LNCaP clone FGC (cell line): Measurements from ENCODE around the gene CCDC159.
"Not testable (repeated sequence)": the region's sequence is repeated elsewhere in the genome, so short reads cannot be mapped to it uniquely, and the experiment has no call there.

Experiments used
- DNase-seq: peaks from one replicate; pipeline ENCODE4 v3.0.0-alpha.2; 2011; ENCODE audit warnings: low read depth
- H3K4me3 ChIP-seq: 2 replicates; pipeline ENCODE4 v1.5.1; 2011; ENCODE audit warnings: mild to moderate bottlenecking, low read depth, low read length, control low read depth
- CTCF ChIP-seq: IDR thresholded peaks from 2 replicates; pipeline ENCODE4 v1.5.1; 2012; ENCODE audit warnings: mild to moderate bottlenecking; ENCODE audit not compliant: control insufficient read depth, insufficient read depth; ENCODE audit errors: extremely low read depth

The CCDC159 gene

DNA sequence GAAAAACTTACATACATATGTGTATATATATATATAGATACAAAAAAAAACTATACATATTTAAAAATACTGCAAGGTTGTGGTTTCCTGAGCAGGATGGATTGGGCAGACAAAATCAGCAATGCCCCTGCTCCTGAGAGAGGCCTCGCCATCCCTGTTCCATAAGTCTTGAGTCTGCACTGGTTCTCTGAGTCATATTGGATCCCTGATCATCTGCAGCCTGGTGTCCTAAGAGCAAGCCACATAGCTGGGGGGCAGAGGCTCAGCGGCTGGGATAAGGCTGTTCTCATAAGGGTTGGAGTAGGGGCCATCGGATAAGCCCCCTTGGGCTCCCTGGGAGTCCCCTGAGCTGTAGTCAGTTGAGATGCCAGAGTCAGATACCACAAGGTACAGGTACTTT, 31.4 kb downstream of the CCDC159 start:
- DNase-seq = no peak
- no peak for TF ChIP-seq CTCF
- no peak overlapping the region for H3K4me3 ChIP-seq

DNA sequence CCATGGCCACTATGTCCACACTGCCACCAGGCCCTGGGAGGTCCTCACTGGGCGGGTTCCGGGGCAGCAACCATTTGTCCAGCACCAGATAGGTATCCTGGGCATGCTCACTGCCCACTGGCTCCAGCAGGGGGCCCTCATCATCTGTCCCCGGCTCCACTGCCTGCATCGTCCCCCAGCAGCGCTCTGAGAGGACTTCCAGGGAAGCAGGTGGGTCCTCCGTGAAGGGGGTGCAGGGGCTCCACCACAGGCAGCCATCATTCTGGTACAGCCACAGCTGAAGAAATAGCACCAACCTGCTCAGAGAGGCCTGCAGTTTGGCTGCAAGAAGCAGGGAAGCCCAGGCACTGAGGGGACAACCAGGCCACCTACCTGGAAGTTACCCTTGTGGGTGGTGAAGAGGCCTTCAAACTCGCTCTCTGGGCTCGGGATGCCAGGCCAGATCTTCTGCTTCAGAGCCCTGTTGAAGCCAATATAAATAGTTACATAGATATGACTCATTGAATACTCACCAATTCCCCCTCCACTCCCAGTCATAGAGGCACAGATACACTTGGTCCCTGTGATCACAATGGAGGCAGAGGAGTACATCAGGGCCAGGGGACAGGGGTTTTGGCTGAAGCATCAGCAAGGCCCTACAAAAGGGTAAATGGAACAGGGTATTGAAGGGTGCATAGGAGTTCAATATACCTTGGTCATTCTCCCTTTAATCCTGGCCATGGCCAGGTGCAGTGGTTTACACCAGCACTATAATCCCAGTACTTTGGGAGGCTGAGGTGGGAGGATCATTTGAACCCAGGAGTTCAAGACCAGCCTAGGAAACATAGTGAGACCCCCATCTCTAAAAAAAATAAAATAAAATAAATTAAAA, 32.2 kb downstream of the CCDC159 start:
- H3K4me3 ChIP-seq = no peak overlapping the region
- peak; percentile 41 for TF ChIP-seq CTCF
- peak; percentile 58 for DNase-seq

DNA sequence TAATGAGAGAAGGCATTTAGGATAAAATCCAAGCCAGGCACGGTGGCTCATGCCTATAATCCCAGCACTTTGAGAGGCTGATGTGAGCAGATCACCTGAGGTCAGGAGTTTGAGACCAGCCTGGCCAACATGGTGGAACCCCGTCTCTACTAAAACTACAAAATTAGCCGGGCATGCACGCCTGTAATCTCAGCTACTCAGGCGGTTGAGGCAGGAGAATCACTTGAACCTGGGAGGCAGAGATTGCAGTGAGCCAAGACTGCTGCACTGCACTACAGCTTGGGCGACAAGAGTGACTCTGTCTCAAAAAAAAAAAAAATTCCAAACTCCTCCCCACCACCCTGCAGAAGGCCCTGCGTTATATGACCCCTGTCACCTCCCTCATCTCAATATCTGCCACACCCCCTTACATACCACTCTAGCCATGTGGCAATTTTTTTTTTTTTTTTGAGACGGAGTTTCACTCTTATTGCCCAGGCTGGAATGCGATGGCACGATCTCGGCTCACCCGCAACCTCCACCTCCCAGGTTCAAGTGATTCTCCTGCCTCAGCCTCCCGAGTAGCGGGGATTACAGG, 33.0 kb downstream of the CCDC159 start:
- DNase-seq, H3K4me3 ChIP-seq: not testable (repeated sequence)

DNA sequence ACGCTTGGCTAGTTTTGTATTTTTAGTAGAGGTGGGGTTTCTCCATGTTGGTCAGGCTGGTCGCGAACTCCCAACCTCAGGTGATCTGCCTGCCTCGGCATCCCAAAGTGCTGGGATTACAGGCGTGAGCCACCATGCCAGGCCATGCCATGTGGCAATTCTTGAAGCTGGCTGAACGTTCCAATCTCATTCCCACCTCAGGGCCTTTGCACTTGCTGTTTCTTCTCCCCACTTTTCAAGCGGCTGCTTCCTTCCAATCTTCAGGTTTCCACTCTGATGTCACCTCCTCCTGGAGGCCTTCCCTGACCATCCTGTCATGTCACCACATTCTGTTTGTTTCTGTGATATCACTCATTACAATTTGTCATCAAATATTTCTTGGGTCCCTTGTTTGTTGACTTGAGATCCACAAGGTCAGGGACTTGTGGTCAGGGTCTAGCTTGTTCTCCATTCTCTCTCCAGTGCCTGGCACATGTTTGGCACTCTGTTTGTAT, 33.6 kb downstream of the CCDC159 start:
- peak overlapping the region; percentile 75 for H3K4me3 ChIP-seq
- no peak for DNase-seq
- no peak for TF ChIP-seq CTCF

DNA sequence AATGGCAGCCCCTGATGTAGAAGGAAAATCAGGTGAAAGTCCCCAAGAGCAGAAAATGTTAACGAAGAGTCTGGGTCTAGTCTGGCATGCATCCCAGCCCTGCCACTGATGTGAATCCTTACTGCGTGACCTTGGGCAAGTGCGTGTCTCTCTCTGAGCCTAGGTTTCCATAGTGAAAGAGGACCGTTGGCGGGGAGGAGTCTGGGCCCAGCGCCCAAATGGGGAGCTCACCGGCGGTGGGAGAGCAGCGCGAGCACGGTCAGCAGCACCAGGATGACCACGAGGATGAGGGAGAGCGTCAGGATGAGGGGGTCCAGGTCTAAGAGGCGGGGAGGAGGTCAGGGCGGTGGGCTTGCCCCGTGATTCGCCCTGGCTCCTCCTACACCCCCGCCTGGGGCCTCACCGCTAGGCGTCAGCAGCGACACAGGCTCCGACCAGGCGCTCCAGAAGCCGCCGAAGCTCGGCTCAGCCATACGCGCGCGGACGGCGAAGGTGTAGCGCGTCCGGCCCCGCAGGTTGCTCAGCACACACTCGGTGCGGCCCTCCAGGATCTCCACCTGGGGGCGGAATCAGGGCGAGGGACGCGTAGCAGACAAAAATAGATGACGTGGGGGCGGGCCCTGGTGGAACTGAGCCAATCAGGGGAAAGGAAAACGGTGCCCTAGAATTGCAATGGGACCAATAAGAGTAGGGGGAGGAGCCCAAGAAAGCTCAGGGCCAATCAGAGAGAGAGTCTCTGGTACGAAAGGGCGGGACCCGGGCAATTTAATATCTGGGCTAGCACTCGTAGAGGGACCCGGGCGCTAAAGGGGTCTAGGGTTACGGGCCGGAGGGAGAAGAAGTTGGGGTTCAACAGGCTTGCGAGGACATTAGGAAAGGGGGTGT, 34.6 kb downstream of the CCDC159 start:
- TF ChIP-seq CTCF = peak; percentile 67
- peak; percentile 92 for DNase-seq
- peak overlapping the region; percentile 75 for H3K4me3 ChIP-seq

DNA sequence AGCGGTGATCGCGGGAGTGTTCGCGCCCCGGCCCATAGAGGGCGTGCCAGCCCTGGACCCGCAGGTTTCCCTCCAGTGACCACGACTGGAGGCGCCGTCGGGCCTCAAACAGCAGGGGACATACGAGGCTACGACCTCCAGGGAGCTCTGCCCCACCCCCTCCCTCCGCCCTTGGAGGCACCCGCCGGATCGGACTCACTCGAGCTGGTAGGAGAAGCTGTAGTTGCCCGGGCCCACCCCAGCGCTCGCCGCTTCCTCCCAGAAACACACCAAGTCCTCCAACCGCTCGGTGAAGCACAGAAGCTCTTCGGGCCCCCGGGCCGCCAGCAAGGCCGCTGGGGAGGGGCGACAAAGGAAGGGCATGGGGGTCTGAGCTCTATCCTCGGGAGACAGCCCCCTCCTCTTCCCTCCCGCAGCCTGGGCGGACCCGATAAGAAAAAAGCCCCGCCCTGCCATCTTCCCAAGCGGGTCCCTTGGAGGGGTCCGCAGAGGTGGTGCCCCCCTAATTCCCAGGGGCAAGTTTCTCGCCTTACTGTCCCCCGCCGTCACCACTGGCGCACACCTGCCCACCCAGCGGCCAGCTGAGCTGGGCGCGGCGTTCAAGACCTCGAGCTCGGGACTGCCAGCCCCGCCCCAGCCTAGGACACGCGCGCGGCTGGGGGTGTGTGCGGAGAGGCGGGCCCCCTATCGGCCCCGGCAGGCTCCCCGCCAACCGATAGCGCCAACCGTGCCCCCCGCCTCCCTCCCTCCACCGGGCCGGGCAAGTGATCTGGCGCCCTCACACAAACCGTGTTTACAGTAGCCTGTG, 36.8 kb downstream of the CCDC159 start:
- peak; percentile 42 for TF ChIP-seq CTCF
- DNase-seq = no peak
- H3K4me3 ChIP-seq = peak overlapping the region; percentile 54
